OCI-LY1 (cell line): ENCODE results near the gene CDCA7L.

Experiments
- H2AFZ ChIP-seq: fragments of 200-600 bp; sonication (generic), shearing (Covaris generic); 2 replicates; pipeline ENCODE4 v1.6.0; 2014; ENCODE audit warnings: antibody characterized with exemption, mild to moderate bottlenecking, low read length
- H3F3A ChIP-seq: fragments of 200-600 bp; sonication (generic), shearing (Covaris generic); 2 replicates; pipeline ENCODE4 v1.6.0; 2014; ENCODE audit warnings: mild to moderate bottlenecking, antibody characterized with exemption, low read length, moderate library complexity; ENCODE audit not compliant: insufficient read depth
- H3K27ac ChIP-seq: fragments of 200-600 bp; sonication (generic); 2 replicates; pipeline ENCODE4 v1.5.1; 2014; ENCODE audit warnings: low read length, mixed run types, mild to moderate bottlenecking, low read depth; ENCODE audit not compliant: poor library complexity, severe bottlenecking
- H3K27me3 ChIP-seq: fragments of 200-600 bp; sonication (generic); 2 replicates; pipeline ENCODE4 v1.6.0; 2014; ENCODE audit warnings: antibody characterized with exemption, mild to moderate bottlenecking, low read length, moderate library complexity; ENCODE audit not compliant: insufficient read depth
- H3K36me3 ChIP-seq: fragments of 200-600 bp; sonication (generic); 2 replicates; pipeline ENCODE4 v1.6.1; 2014; ENCODE audit warnings: mild to moderate bottlenecking, antibody characterized with exemption, low read length, moderate library complexity, mixed read lengths; ENCODE audit not compliant: insufficient read depth
- H3K4me1 ChIP-seq: fragments of 200-600 bp; sonication (generic); 2 replicates; pipeline ENCODE4 v1.5.1; 2014; ENCODE audit warnings: mild to moderate bottlenecking, low read length, moderate library complexity; ENCODE audit not compliant: insufficient read depth, severe bottlenecking
- H3K4me2 ChIP-seq: fragments of 200-600 bp; sonication (generic), shearing (Covaris generic); 2 replicates; pipeline ENCODE4 v1.6.1; 2014; ENCODE audit warnings: low read length
- H3K4me3 ChIP-seq: fragments of 200-600 bp; sonication (generic); 2 replicates; pipeline ENCODE4 v1.5.1; 2014; ENCODE audit warnings: low read length, low read depth, mild to moderate bottlenecking, mixed read lengths; ENCODE audit not compliant: poor library complexity, severe bottlenecking
- H3K79me2 ChIP-seq: fragments of 200-600 bp; shearing (Covaris generic); 2 replicates; pipeline ENCODE4 v1.6.1; 2016; ENCODE audit warnings: mixed run types, low read length, mixed read lengths; ENCODE audit not compliant: insufficient read depth
- H3K9ac ChIP-seq: fragments of 200-600 bp; sonication (generic), shearing (Covaris generic); 2 replicates; pipeline ENCODE4 v1.6.1; 2014; ENCODE audit warnings: mild to moderate bottlenecking, low read length, mixed read lengths
- H3K9me2 ChIP-seq: fragments of 200-600 bp; sonication (generic), shearing (Covaris generic); 2 replicates; pipeline ENCODE4 v1.6.1; 2014; ENCODE audit warnings: low read depth, mild to moderate bottlenecking, low read length, mixed read lengths
- H3K9me3 ChIP-seq: fragments of 200-600 bp; shearing (Covaris generic); 2 replicates; pipeline ENCODE4 v1.6.1; 2014; ENCODE audit warnings: low read length, mixed read lengths
- H4K20me1 ChIP-seq: fragments of 200-600 bp; sonication (generic), shearing (Covaris generic); 2 replicates; pipeline ENCODE4 v1.6.0; 2016; ENCODE audit warnings: mild to moderate bottlenecking, low read length; ENCODE audit not compliant: insufficient read depth
- CTCF ChIP-seq: fragments of 200-600 bp; sonication (generic), shearing (Covaris generic); IDR thresholded peaks from 2 replicates; pipeline ENCODE4 v1.5.1; 2017; ENCODE audit warnings: mild to moderate bottlenecking, antibody characterized with exemption, low read length, moderate library complexity, mixed read lengths
- EZH2 ChIP-seq: fragments of 200-600 bp; sonication (generic), shearing (Covaris generic); IDR thresholded peaks from 2 replicates; pipeline ENCODE4 v1.8.0; 2017; ENCODE audit warnings: borderline replicate concordance, mixed run types, mild to moderate bottlenecking, antibody characterized with exemption, low read length, moderate library complexity, mixed read lengths

Gene CDCA7L

DNA sequence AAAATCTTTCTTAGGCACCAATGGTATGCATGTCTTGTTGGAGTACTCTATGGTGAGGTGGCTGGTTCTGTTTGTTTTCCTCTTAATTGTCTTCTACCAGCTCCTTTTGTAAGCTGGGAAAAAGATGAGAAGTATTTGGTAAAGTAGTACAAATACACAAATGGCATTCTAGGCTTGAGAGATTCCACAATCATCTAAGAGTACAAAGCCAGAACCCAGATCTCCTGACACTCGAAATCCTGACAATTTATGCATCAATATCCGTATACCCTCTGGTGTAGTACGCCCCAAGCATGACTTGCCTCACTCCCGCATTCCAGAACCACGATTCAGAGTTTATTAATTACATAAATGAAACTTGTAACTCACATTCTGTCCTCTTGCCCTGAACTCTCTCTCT lies 43.5 kb downstream of the CDCA7L start:
- Histone ChIP-seq H3K9me2 (no peaks in the 10 kb centered on the region), H3K4me3 (no peak overlapping the region), H3K4me2 (no peak overlapping the region), H3K79me2 (no peaks in the 10 kb centered on the region), H3K9ac (no peak overlapping the region), H3K36me3 (peaks cover 50% of the 10 kb centered on the region), H2AFZ (no peak overlapping the region), H3F3A (no peaks in the 10 kb centered on the region), H3K27me3 (no peaks in the 10 kb centered on the region), H4K20me1 (no peaks in the 10 kb centered on the region), H3K27ac (no peak overlapping the region), H3K9me3 (no peaks in the 10 kb centered on the region), H3K4me1 (peaks cover 13% of the 10 kb centered on the region)
- no peak for TF ChIP-seq CTCF

DNA sequence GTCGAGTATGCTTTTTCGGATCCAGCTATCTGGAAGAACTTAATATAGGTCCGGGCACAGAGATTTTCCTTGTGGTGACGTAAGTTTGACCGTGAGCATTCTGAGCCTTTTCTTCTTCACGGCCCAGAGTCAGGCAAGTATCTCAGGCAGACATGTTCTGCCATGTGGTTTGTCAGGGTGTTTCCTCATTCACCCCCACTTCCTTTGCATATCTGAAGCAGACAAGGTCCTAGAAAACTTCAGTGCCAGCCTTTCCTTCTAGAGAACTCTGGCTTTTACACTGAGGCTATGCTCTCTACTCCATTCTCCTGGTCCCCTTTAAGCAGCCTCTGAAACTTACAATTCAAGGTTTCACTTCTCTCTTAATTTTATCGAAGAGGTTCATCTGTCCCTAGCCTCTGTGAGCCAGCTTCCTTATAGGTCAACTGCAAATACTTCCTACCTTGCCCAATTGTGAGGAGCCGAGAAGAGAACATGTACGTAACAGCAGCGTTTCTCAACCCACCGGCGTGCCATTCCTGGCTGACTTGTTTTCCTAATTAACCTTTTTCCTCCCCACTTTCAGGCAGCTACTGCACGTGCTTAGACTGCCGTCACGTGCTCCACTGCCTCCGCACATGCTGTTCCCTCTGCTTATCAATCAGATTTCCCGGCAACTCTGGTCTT lies 47.3 kb downstream of the CDCA7L start:
- Histone ChIP-seq H3K4me3 (no peak overlapping the region), H3K9ac (no peak overlapping the region), H2AFZ (no peak overlapping the region), H3K4me1 (peaks cover 13% of the 10 kb centered on the region), H3K27me3 (no peaks in the 10 kb centered on the region), H3K36me3 (peaks cover 18% of the 10 kb centered on the region), H3K27ac (no peak overlapping the region), H3K4me2 (peak overlapping the region; percentile 33), H4K20me1 (no peaks in the 10 kb centered on the region), H3K9me3 (no peaks in the 10 kb centered on the region), H3K9me2 (no peaks in the 10 kb centered on the region), H3F3A (no peaks in the 10 kb centered on the region), H3K79me2 (no peaks in the 10 kb centered on the region)
- TF ChIP-seq EZH2 (no peak), CTCF (no peak)

GRCh38 chr7:21893401-21893800 lies 52.3 kb downstream of the CDCA7L start:
- TF ChIP-seq CTCF (no peak), EZH2 (no peak)
- Histone ChIP-seq H3K27ac (no peak overlapping the region), H4K20me1 (no peaks in the 10 kb centered on the region), H3K9me3 (no peaks in the 10 kb centered on the region), H3K4me1 (peaks cover 9% of the 10 kb centered on the region), H3F3A (no peaks in the 10 kb centered on the region), H3K79me2 (no peaks in the 10 kb centered on the region), H3K9me2 (no peaks in the 10 kb centered on the region), H3K4me3 (no peak overlapping the region), H2AFZ (no peak overlapping the region), H3K4me2 (no peak overlapping the region), H3K36me3 (no peaks in the 10 kb centered on the region), H3K27me3 (no peaks in the 10 kb centered on the region), H3K9ac (no peak overlapping the region)
